ENCODE measurements around the gene SYNGR3. TPM values are rescaled to one million over a fixed set of nuclear protein-coding genes. Genes with fewer than 3 reads are reported as not detected.
A peak's percentile ranks its signal among the peaks of the same experiment; 100 is the strongest.
"Not testable (repeated sequence)": the region's sequence is repeated elsewhere in the genome, so short reads cannot be mapped to it uniquely, and the experiment has no call there.

SYNGR3 gene
- polyA plus RNA-seq, 12 donors: 0.25 to 1.5 (median 0.86) TPM; not detected in 2

DNA sequence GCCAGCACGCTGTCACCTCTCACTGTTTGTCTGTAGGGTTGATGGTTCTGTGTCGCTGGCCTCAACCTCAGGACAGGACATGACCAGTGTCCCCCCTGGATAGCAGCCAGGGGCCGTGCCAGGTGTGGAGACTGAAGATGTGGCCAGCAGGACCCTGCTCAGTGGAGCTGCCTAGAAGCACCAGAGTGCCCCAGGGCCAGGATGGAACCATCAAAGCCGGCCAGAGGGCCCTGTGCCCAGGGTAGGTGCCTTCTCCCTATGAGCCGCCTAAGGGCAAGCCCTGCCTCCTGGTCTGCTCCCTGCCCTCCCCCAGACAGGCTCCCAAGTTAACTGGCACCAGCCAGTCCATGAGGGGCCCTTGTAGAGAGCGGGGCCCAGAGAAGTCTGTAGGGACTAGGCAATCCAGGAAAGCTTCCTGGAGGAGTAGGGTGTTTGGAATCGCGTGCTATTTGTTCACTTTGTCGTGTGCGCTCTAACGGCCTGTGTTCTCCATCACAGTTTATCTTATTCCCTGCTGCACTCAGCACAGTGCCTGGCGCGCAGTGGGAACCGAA, 31.0 kb upstream of the SYNGR3 start:
- no peak for DNase-seq

- peak; percentile 94 for DNase-seq
Measured at GRCh38 chr16:1959269-1960039, 30.3 kb upstream of the SYNGR3 start, which contains the start of gene NDUFB10. Gene NDUFB10 (plus strand): TSS chr16:1959538. CDS start chr16:1959625, 87 bp downstream.

DNA sequence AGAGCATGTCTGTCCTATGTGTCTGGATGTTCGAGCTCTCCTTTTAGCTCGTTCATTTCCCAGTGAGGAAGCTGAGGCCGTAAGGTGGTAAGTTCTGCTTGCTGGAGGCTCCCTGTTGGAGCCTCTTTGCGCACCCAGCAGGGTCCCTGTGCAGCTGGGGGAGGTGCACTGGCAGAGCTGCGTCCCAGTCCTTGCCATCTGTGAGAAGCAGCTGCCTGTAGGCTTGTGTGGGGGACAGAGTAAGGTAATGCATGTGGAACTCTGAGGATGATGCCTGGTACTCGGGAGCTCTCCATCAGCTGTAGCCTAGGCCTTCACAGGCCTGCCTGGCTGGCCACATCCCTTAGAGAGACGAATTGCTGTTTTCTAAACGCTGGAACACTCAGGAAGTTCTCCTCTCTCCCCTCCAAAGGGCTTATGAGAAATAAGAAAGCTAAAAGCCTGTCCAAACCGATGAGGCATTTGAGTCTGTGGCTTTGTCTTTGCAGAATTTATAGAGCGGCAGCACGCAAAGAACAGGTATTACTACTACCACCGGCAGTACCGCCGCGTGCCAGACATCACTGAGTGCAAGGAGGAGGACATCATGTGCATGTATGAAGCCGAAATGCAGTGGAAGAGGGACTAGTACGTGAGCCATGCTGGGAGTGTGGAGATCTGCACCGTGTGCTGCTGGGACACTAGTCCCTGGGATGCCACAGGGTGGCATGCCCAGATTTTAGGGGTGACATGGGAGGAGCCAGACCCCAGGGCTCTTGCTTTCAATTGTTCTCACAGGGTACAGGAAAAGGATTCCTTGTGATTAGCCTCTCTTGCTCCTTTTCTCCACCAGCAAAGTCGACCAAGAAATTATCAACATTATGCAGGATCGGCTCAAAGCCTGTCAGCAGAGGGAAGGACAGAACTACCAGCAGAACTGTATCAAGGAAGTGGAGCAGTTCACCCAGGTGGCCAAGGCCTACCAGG, 28.8 kb upstream of the SYNGR3 start:
- no peak for DNase-seq

DNA sequence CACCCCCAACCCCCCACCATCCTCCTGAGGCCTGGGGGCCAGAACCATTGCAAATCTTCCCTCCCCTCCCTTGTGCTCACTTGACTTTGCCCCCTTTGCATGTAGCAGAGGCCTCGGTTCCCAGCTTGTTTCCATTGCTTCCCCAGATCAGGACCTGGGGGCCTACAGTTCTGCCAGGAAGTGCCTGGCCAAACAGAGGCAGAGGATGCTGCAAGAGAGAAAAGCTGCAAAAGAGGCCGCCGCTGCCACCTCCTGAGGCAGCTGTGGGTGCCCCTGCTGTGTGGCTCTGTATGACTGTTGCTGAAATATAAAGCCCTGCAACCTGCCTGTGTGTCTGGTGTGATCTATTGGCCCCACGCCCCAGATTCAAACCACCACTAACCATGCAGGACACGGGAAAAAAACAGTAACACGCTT, 28.1 kb upstream of the SYNGR3 start:
- DNase-seq: no peak

- not testable (repeated sequence) for DNase-seq
Measured at GRCh38 chr16:1962161-1963153, 27.3 kb upstream of the SYNGR3 start.

DNA sequence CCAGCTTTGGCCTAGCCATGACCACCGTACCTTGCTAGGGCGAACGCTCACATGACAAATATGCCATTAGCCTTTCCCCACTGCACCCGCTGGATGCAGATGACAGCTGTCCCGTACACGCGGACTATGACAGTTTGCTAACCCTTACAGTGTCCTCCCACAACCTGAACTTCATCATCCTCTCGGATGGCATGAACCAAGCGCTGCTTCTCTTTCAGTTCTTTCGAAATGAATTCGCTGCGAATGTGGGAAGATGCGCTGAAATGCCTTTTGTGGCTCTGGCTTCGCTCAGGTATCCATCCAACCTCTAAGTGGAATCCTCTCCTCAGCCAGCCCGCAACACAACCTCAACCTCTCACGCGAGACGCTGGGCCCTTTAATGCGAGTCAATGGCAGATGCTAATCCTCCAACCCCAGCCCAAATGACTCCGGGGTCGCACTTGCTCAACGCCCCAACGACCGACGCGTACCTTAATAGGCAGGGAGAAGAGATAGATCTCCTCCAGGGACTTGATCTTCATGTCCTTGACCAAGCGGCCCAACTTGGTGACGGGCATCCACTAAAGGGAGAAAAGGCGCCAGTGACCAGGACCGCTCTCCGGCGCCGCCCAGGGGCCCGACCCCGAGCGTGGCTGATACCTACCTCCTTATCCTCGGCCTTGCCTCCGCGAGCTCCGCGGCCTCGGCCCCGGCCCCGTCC, 25.8 kb upstream of the SYNGR3 start:
- no peak for DNase-seq

DNA sequence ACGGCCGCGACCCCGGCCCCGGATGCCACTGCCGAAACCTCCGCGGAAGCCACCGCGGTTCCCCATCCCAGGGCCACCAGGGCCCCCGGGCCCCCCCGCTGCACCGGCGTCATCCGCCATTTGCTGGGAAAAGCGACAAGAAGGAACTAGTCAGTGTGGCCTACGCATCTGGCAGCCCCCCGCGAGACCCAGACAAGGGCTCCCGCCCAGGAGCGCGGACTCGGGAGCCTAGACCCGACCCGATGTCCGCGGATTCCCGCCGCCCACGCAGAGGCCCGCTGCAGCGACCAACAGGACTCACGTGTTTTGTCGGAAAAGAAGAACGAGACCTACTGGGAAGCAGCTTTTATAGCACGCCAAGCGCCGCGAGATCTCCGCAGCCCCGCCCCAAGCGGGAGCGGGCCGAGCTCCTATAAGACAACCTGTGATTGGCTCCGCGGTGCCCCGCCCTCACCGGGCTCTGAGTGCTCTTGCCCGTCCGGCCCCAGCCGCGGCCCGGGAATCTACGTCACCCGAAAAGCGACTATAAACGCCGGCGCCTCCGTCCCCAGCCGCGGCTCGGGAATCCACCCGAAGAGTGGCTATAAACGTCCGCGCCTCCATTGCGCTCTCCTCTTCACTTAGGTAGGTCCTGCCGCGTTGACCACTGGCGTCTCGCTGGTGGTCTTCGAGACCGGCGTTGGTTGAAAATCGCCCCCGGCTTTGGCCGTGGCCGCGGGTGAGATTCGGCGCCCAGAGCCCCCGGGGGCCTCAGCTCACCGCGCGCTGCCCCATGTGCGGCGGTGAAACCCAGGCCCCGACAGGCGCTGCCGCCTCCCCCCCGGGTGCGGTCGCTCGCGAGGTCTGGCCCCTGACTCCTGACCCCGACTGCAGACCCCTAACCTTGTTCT, 25.0 kb upstream of the SYNGR3 start, which contains the start of gene RPS2:
Gene RPS2, minus strand, starts transcription at position 321 of the 890 bp plus-strand sequence. Its CDS starts 201 bp downstream, at position 120.
- peak; percentile 99 for DNase-seq

DNA sequence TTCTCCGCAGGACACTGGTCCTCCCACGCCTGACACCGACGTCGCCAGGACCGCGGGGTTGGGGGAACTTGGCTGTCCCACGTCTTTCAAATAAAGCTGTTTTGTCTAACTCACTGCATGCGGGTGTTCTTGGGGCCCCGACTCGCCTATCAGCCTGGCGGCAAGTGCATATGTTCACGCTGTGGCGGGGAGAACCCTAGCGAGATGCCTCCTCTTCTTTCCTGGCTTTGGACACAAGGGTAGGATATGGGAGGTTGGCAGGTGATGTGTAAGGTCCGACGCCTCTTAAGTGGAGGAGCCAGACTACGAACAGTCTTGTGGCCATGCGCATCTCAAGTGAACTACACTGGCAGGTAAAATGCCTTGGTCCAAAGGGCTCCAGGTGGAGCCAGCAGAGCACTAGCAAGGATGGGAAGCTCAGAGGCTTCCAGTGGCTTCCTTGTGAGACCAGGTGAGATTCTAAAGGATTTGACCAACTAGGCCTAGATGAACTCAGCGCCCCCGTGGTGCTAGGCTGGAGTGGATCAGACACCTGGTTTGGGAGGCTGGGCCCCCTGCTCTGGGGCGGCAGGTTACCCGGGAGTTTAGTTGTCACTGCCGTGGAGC, 24.3 kb upstream of the SYNGR3 start:
- no peak for DNase-seq

- DNase-seq: no peak
Measured at GRCh38 chr16:1966460-1966859, 23.3 kb upstream of the SYNGR3 start, which contains the start of gene RNF151. Gene RNF151 (plus strand): TSS chr16:1966856. CDS start chr16:1966882, 26 bp downstream.

DNA sequence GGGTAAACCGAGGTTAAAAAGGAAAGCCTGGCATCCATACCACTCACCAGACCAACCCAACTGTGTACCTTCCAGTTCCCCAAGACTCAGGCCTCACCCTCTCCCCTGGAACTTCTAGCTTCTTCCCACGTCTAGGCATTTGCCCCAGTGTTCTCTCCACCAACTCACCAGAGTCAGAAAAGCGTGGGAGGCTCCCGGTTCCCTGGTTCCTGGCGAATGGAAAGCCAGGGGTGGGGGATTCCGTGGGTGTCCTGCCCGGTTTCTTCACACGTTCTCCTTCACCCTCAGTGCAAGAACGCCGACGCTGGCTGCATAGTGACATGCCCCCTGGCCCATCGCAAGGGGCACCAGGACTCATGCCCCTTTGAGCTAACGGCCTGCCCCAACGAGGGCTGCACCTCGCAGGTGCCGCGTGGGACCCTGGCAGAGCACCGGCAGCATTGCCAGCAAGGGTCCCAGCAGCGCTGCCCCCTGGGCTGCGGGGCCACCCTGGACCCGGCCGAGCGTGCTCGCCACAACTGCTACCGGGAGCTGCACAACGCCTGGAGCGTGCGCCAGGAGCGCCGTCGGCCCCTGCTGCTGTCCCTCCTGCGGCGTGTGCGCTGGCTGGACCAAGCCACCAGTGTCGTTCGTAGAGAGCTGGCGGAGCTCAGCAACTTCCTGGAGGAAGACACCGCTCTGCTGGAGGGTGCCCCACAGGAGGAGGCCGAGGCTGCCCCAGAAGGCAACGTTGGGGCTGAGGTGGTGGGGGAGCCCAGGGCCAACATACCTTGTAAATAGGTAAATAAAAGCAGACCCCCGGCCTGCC, 21.4 kb upstream of the SYNGR3 start:
- no peak for DNase-seq

DNA sequence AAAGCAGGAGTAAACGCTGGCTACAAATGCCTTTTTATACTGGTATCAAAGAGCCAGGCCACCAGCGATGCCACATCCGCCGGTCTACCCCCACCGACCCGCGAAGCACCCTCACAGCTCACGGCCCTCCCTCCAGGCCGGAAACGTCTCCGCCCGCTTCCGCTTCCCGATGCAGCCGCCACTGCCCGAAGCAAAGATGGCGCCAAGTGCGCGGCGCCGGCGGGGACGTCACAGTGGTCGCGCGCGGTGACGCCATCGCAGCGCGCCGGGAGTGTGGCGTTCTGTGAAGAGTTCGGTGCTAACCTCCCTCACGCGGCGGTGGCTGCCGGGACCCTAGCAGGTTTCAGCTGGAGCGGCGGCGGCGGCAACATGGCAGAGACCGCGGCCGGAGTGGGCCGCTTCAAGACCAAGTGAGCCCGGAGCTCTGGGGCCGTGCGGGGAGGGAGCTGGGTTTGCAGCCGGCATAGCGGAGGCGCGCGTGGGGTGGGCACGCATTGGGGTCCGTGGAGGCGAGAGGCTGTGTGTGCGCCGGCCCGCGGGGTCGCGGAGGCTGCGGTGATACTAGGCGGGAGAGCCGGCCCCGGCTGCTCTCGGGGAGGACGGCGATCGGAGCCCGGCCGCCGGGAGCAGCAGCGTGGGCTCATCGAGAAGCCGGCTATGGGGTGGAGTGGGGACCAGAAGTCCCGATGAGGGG, 17.8 kb upstream of the SYNGR3 start, which contains the start of gene TBL3:
Gene TBL3, plus strand, starts transcription at position 258 of the 694 bp plus-strand sequence. Its CDS starts 112 bp downstream, at position 370.
- peak; percentile 96 for DNase-seq

- no peak for DNase-seq
Measured at GRCh38 chr16:1972490-1972877, 17.3 kb upstream of the SYNGR3 start.

DNA sequence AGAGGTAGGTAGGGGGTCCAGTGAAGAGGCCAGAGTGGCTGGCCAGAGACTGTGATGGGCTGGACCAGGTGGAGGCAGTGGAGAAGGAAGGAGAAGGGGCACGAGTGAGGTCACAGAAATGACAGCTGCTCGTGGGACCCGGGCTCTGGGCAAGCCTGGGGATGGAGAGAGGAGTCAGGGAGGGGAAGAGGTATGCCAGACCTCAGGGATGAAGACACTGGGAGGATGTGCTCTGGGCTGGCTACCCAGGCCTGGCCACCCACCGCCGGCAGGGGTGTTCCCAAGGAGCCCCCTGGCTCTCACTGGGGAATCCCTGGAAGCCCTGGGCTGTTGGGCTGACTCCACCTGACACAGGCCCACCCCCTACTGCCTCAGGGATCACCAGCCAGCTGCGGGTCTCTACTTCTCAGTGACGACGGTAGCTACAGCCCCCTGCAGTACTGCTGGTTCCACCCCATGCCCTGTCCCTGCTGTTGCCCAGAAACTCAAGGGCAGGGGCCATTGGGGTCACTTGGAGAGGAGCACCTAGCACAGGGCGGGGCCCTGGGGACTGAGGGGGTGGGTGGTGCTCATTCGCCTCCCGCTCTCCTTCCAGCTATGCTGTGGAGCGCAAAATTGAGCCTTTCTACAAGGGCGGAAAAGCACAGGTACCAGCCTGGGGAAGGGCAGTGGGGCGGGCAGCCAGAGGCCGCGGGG, 16.2 kb upstream of the SYNGR3 start:
- DNase-seq: no peak

GRCh38 chr16:1974157-1975070, 15.4 kb upstream of the SYNGR3 start:
- no peak for DNase-seq
